ENCODE measurements around the gene CLCNKA. TPM values are rescaled to one million over a fixed set of nuclear protein-coding genes. Genes with fewer than 3 reads are reported as not detected.
"Not testable (repeated sequence)": the region's sequence is repeated elsewhere in the genome, so short reads cannot be mapped to it uniquely, and the experiment has no call there.

The CLCNKA gene
- total RNA-seq, 2 donors from 2014 or later: 2.1 to 4.0 TPM

- Histone ChIP-seq H3K27ac (no peak overlapping the region), H3K4me3 (no peak overlapping the region), H3K27me3 (no peaks in the 10 kb centered on the region), H3K4me1 (peaks cover 35% of the 10 kb centered on the region), H3K9me3 (no peaks in the 10 kb centered on the region), H3K36me3 (replicated peaks in 1 of 2; ENCODE audit: insufficient read depth in 1 of 2, low read depth in 2 of 2) (no peaks in the 10 kb centered on the region)
- no peak for ATAC-seq
- no peak for TF ChIP-seq CTCF (IDR thresholded peaks at IDR 0.05)
- no peak for TF ChIP-seq POLR2A (IDR thresholded peaks at IDR 0.05)
- no peak for DNase-seq
- 26 to 64% methylated on average over 3 to 7 of the region's 7 CpGs for WGBS, 2 donors
- intact Hi-C loops (cut with DNase I): no loop called here
These were observed 1.3 kb downstream of the CLCNKA start for GRCh38 chr1:16023050-16023653.

- WGBS, 2 donors: 34 to 79% methylated on average over 5 to 10 of the region's 10 CpGs
- DNase-seq; H3K27ac ChIP-seq; H3K36me3 ChIP-seq (replicated peaks in 1 of 2; ENCODE audit: insufficient read depth in 1 of 2, low read depth in 2 of 2); H3K4me3 ChIP-seq; H3K27me3 ChIP-seq; ATAC-seq; intact Hi-C loops (cut with DNase I); H3K9me3 ChIP-seq: not testable (repeated sequence)
- peaks cover 20% of the 10 kb centered on the region for H3K4me1 ChIP-seq
These were observed 4.5 kb downstream of the CLCNKA start for GRCh38 chr1:16026302-16026701.

GRCh38 chr1:16026723-16027484 lies 5.1 kb downstream of the CLCNKA start:
- intact Hi-C loops (cut with DNase I): no loop called here
- Histone ChIP-seq H3K9me3 (no peaks in the 10 kb centered on the region), H3K27ac (no peak overlapping the region), H3K4me1 (peaks cover 14% of the 10 kb centered on the region), H3K4me3 (no peak overlapping the region), H3K36me3 (replicated peaks in 1 of 2; ENCODE audit: insufficient read depth in 1 of 2, low read depth in 2 of 2) (no peaks in the 10 kb centered on the region), H3K27me3 (no peaks in the 10 kb centered on the region)
- TF ChIP-seq CTCF (IDR thresholded peaks at IDR 0.05) (no peak), POLR2A (IDR thresholded peaks at IDR 0.05) (no peak)
- ATAC-seq: peak; percentile 36
- DNase-seq: peak in 3 of 4 donors; percentile 34 to 36 (median 35)
- WGBS, 2 donors: 12 to 29% methylated on average over 11 to 33 of the region's 33 CpGs

- H3K4me3 ChIP-seq: no peak overlapping the region
- 58 to 64% methylated on average over 18 of the region's 19 CpGs for whole genome bisulfite sequencing, 2 donors
- no peak for DNase-seq
These were observed 6.6 kb downstream of the CLCNKA start for GRCh38 chr1:16028237-16029002.

GRCh38 chr1:16029003-16029268 lies 7.1 kb downstream of the CLCNKA start:
- H3K4me1 ChIP-seq; ATAC-seq; DNase-seq; H3K9me3 ChIP-seq; H3K27ac ChIP-seq; intact Hi-C loops (cut with DNase I); H3K36me3 ChIP-seq (replicated peaks in 1 of 2; ENCODE audit: insufficient read depth in 1 of 2, low read depth in 2 of 2); H3K4me3 ChIP-seq; H3K27me3 ChIP-seq: not testable (repeated sequence)
- WGBS, 2 donors: 54% methylated on average over 13 of the region's 13 CpGs; no CpG with 5 or more reads in 1 of the 2 donors

More at GRCh38 chr1:16028237-16029002, 6.6 kb downstream of the CLCNKA start:
- Histone ChIP-seq H3K36me3 (replicated peaks in 1 of 2; ENCODE audit: insufficient read depth in 1 of 2, low read depth in 2 of 2) (no peaks in the 10 kb centered on the region), H3K27me3 (no peaks in the 10 kb centered on the region), H3K4me1 (peaks cover 9% of the 10 kb centered on the region), H3K9me3 (no peaks in the 10 kb centered on the region), H3K27ac (no peak overlapping the region)
- intact Hi-C loops (cut with DNase I): no loop called here
- ATAC-seq: no peak
- TF ChIP-seq CTCF (IDR thresholded peaks at IDR 0.05) (no peak), POLR2A (IDR thresholded peaks at IDR 0.05) (no peak)

Measured in body of pancreas (tissue), 4 donors.